K562 (cell line): Measurements from ENCODE around the gene ALDOC. TPM values are rescaled to one million over a fixed set of nuclear protein-coding genes. Genes with fewer than 3 reads are reported as not detected.

ENCODE experiments used
- DNMT1 ChIP-seq: fragments of 450-650 bp; IDR thresholded peaks from 2 replicates; pipeline ENCODE4 v1.6.1; 2016; ENCODE audit warnings: antibody characterized with exemption, mild to moderate bottlenecking
- FOSL1 ChIP-seq: fragments of 200-800 bp; sonication (Bioruptor generic); conservative IDR thresholded peaks from 2 replicates; pipeline ENCODE4 v1.6.1; 2016; ENCODE audit warnings: missing genetic modification characterization, missing compliant biosample characterization
- FOXK2 ChIP-seq, 2 experiments: fragments of 450-650 bp; IDR thresholded peaks in 1 of 2; conservative IDR thresholded peaks in 1 of 2; 2 replicates each; pipeline ENCODE4 v1.6.1; 2016; ENCODE audit warnings: low read depth in 2 of 2, mild to moderate bottlenecking in 1 of 2
- HCFC1 ChIP-seq: IDR thresholded peaks from 2 replicates; pipeline ENCODE4 v1.6.1; 2012; ENCODE audit warnings: low read depth, low read length, improper control_type of control experiment
- L3MBTL2 ChIP-seq: fragments of 450-650 bp; IDR thresholded peaks from 2 replicates; pipeline ENCODE4 v1.6.1; 2016; ENCODE audit warnings: mild to moderate bottlenecking, moderate library complexity
- NFE2L1 ChIP-seq: fragments of 450-650 bp; IDR thresholded peaks from 2 replicates; pipeline ENCODE4 v1.6.1; 2016; ENCODE audit warnings: missing genetic modification characterization, low read depth, mild to moderate bottlenecking, missing compliant biosample characterization, moderate library complexity, borderline replicate concordance
- POLR3G ChIP-seq: IDR thresholded peaks from 2 replicates; pipeline ENCODE4 v1.6.1; 2011; ENCODE audit not compliant: insufficient read length, insufficient replicate concordance; ENCODE audit errors: extremely low read depth
- RBM15 ChIP-seq: fragments of 200-400 bp; formaldehyde crosslinking; IDR thresholded peaks from 2 replicates; pipeline ENCODE4 v1.6.1; 2018; ENCODE audit warnings: mild to moderate bottlenecking, low read length, moderate library complexity; ENCODE audit not compliant: insufficient read depth
- THAP12 ChIP-seq: fragments of 250-450 bp; sonication (Bioruptor Pico); IDR thresholded peaks from 2 replicates; pipeline ENCODE4 v1.9.0; 2021; ENCODE audit warnings: mild to moderate bottlenecking, inconsistent platforms
- TRIM25 ChIP-seq: fragments of 450-650 bp; IDR thresholded peaks from 2 replicates; pipeline ENCODE4 v1.7.0; 2016; ENCODE audit warnings: borderline replicate concordance
- ZC3H8 ChIP-seq: fragments of 450-650 bp; IDR thresholded peaks from 2 replicates; pipeline ENCODE4 v1.6.1; 2017
- ZFP36 ChIP-seq: fragments of 150-350 bp; IDR thresholded peaks from 2 replicates; pipeline ENCODE4 v1.6.1; 2018; ENCODE audit warnings: low read length, low read depth; ENCODE audit not compliant: partially characterized antibody
- ZNF133 ChIP-seq: fragments of 250-450 bp; sonication (Bioruptor Pico); IDR thresholded peaks from 2 replicates; pipeline ENCODE4 v1.4.0; 2020; ENCODE audit warnings: mild to moderate bottlenecking
- ZNF134 ChIP-seq: fragments of 250-450 bp; sonication (Bioruptor Pico); conservative IDR thresholded peaks from 2 replicates; pipeline ENCODE4 v1.4.0; 2020
- ZNF764 ChIP-seq: fragments of 250-450 bp; sonication (Bioruptor Pico); IDR thresholded peaks from 2 replicates; pipeline ENCODE4 v1.4.0; 2020; ENCODE audit warnings: low read depth, mild to moderate bottlenecking, moderate library complexity
- polyA plus RNA-seq, 8 experiments: library from polyadenylated mRNA; depleted of rRNA in 4 of 8; stranded (reverse) in 5 of 8; unstranded in 3 of 8; fragments of >200 nt; fragmentation: Nextera tagmentation in 2 of 8; fragmentation: Illumina TruSeq in 1 of 8; extraction: Ambion mirVana in 2 of 8; extraction: Trizol in 1 of 8; gene quantifications; 2 replicates each; pipeline versions ENCODE4 v1.2.1 to v1.2.3, GENCODE V29; 2011 to 2014; ENCODE audit warnings: inconsistent platforms in 1 of 8, missing spikeins in 1 of 8
- total RNA-seq, 7 experiments: library from RNA; depleted of rRNA in 6 of 7; stranded (reverse); fragments of >200 nt in 6 of 7; fragmentation: Illumina TruSeq in 2 of 7; extraction: Trizol in 2 of 7; gene quantifications; 2 replicates each; pipeline versions ENCODE4 v1.2.1 to v1.2.3, GENCODE V29; 2011 to 2021; ENCODE audit warnings: low replicate concordance in 1 of 7
- TF ChIP-seq, protein P1 (sequence below): fragments of 450-650 bp; IDR thresholded peaks from 2 replicates; pipeline ENCODE4 v1.7.1; 2018; ENCODE audit warnings: mild to moderate bottlenecking, low read depth; ENCODE audit not compliant: partially characterized antibody
- TF ChIP-seq, protein P2 (sequence below): fragments of 150-350 bp; conservative IDR thresholded peaks from 2 replicates; pipeline ENCODE4 v1.6.1; 2014; ENCODE audit warnings: low read length
- TF ChIP-seq, protein P3 (sequence below): sonication (generic); formaldehyde crosslinking; IDR thresholded peaks from 2 replicates; pipeline ENCODE4 v1.8.0; 2022; ENCODE audit warnings: mild to moderate bottlenecking, missing genetic modification reagents

Gene ALDOC
- total and polyA plus RNA-seq, 9 of the 15 experiments (the other 6 are each of a cell fraction or from before 2014, with no cell fraction given) = 43.2 to 263 (median 99.2) TPM

GRCh38 chr17:28527181-28527681, 49.5 kb downstream of the ALDOC start (continued):
- no peak for TF ChIP-seq ZFP36
- no peak for TF ChIP-seq ZC3H8
- no peak for TF ChIP-seq NFE2L1 (tag)
- peak; percentile 29; the same call in 1 of the 2 replicates for TF ChIP-seq FOSL1 (tag)
- TF ChIP-seq ZNF133 = no peak
- 0 out of 2 replicates have a peak, but pooled peaks have one; percentile 22 for TF ChIP-seq ZNF134 (CRISPR knock-in tag)
- TF ChIP-seq, protein P1, sequence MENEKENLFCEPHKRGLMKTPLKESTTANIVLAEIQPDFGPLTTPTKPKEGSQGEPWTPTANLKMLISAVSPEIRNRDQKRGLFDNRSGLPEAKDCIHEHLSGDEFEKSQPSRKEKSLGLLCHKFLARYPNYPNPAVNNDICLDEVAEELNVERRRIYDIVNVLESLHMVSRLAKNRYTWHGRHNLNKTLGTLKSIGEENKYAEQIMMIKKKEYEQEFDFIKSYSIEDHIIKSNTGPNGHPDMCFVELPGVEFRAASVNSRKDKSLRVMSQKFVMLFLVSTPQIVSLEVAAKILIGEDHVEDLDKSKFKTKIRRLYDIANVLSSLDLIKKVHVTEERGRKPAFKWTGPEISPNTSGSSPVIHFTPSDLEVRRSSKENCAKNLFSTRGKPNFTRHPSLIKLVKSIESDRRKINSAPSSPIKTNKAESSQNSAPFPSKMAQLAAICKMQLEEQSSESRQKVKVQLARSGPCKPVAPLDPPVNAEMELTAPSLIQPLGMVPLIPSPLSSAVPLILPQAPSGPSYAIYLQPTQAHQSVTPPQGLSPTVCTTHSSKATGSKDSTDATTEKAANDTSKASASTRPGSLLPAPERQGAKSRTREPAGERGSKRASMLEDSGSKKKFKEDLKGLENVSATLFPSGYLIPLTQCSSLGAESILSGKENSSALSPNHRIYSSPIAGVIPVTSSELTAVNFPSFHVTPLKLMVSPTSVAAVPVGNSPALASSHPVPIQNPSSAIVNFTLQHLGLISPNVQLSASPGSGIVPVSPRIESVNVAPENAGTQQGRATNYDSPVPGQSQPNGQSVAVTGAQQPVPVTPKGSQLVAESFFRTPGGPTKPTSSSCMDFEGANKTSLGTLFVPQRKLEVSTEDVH = peak; percentile 74
- peak; percentile 55 for TF ChIP-seq L3MBTL2
- no peak for TF ChIP-seq HCFC1
- TF ChIP-seq TRIM25 = no peak
- TF ChIP-seq THAP12 (CRISPR knock-in tag) = no peak
- no peak for TF ChIP-seq POLR3G
- TF ChIP-seq, protein P2, sequence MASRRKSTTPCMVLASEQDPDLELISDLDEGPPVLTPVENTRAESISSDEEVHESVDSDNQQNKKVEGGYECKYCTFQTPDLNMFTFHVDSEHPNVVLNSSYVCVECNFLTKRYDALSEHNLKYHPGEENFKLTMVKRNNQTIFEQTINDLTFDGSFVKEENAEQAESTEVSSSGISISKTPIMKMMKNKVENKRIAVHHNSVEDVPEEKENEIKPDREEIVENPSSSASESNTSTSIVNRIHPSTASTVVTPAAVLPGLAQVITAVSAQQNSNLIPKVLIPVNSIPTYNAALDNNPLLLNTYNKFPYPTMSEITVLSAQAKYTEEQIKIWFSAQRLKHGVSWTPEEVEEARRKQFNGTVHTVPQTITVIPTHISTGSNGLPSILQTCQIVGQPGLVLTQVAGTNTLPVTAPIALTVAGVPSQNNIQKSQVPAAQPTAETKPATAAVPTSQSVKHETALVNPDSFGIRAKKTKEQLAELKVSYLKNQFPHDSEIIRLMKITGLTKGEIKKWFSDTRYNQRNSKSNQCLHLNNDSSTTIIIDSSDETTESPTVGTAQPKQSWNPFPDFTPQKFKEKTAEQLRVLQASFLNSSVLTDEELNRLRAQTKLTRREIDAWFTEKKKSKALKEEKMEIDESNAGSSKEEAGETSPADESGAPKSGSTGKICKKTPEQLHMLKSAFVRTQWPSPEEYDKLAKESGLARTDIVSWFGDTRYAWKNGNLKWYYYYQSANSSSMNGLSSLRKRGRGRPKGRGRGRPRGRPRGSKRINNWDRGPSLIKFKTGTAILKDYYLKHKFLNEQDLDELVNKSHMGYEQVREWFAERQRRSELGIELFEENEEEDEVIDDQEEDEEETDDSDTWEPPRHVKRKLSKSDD = no peak
- no peak; a peak in 1 of 4 replicates for TF ChIP-seq FOXK2 (conservative IDR thresholded peaks at IDR 0.05 in 1 of 2, IDR thresholded peaks at IDR 0.05 in 1 of 2; ENCODE audit: low read depth in 2 of 2)
- TF ChIP-seq, protein P3, sequence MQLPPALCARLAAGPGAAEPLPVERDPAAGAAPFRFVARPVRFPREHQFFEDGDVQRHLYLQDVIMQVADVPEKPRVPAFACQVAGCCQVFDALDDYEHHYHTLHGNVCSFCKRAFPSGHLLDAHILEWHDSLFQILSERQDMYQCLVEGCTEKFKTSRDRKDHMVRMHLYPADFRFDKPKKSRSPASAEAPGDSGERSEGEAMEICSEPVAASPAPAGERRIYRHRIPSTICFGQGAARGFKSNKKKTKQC (CRISPR knock-in tag) = no peak
- TF ChIP-seq RBM15 = no peak
- no peak for TF ChIP-seq ZNF764 (CRISPR knock-in tag)
- no peak for TF ChIP-seq DNMT1
